ENCODE results near the gene TRIM43B.
"Not testable (repeated sequence)": the region's sequence is repeated elsewhere in the genome, so short reads cannot be mapped to it uniquely, and the experiment has no call there.

The TRIM43B gene

GRCh38 chr2:95433973-95434372 lies 50.6 kb downstream of the TRIM43B start:
- DNase-seq (ENCODE audit: low read depth): not testable (repeated sequence)

GRCh38 chr2:95433373-95433772 lies 51.2 kb downstream of the TRIM43B start:
- DNase-seq (ENCODE audit: low read depth): not testable (repeated sequence)

GRCh38 chr2:95429748-95430467 lies 54.6 kb downstream of the TRIM43B start:
- DNase-seq (ENCODE audit: low read depth): not testable (repeated sequence)

- DNase-seq (ENCODE audit: low read depth): not testable (repeated sequence)
Measured at GRCh38 chr2:95427196-95427867, 57.2 kb downstream of the TRIM43B start.

Measured in activated gamma-delta T cell treated with anti-CD3 and anti-CD28 coated beads, Interleukin-2, amount 50 U/mL, for 16 hours (primary cell).